ENCODE data around the gene DYNC1H1.

Gene DYNC1H1

GRCh38 chr14:101960225-101960624 is 4.1 kb upstream of the DYNC1H1 start:
- TF ChIP-seq EZH2phosphoT487 (IDR thresholded peaks at IDR 0.05; ENCODE audit: borderline replicate concordance, low read length) (no peak), CTCF (IDR thresholded peaks at IDR 0.05; ENCODE audit: low read depth, low read length, poor library complexity, severe bottlenecking) (peak; percentile 55)
- Histone ChIP-seq H3K9me3 (ENCODE audit: control insufficient read depth, insufficient read depth, low read length) (no peaks in the 10 kb centered on the region), H3K27me3 (ENCODE audit: control insufficient read depth, low read length) (no peaks in the 10 kb centered on the region), H3F3A (ENCODE audit: control insufficient read depth, insufficient read depth) (no peaks in the 10 kb centered on the region), H3K36me3 (ENCODE audit: control insufficient read depth, low read length) (peaks cover 5% of the 10 kb centered on the region), H3K79me2 (ENCODE audit: control insufficient read depth, low read length) (peaks cover 9% of the 10 kb centered on the region), H3K4me1 (ENCODE audit: control insufficient read depth, low read length) (peaks cover 11% of the 10 kb centered on the region), H3K4me2 (ENCODE audit: low read length) (no peak overlapping the region), H3K27ac (ENCODE audit: low read depth, low read length) (no peak overlapping the region), H4K20me1 (ENCODE audit: control insufficient read depth, insufficient read depth, low read depth, low read length) (no peaks in the 10 kb centered on the region), H3K9me2 (replicated peaks; ENCODE audit: control insufficient read depth, low read length) (no peaks in the 10 kb centered on the region), H3K4me3 (ENCODE audit: low read length) (no peak overlapping the region)

GRCh38 chr14:101961011-101961721 is 3.2 kb upstream of the DYNC1H1 start:
- Histone ChIP-seq H3K9me3 (ENCODE audit: control insufficient read depth, insufficient read depth, low read length) (no peaks in the 10 kb centered on the region), H3K27me3 (ENCODE audit: control insufficient read depth, low read length) (no peaks in the 10 kb centered on the region), H3K4me1 (ENCODE audit: control insufficient read depth, low read length) (peaks cover 16% of the 10 kb centered on the region), H3K27ac (ENCODE audit: low read depth, low read length) (no peak overlapping the region), H4K20me1 (ENCODE audit: control insufficient read depth, insufficient read depth, low read depth, low read length) (peaks cover 6% of the 10 kb centered on the region), H3K36me3 (ENCODE audit: control insufficient read depth, low read length) (peaks cover 12% of the 10 kb centered on the region), H3F3A (ENCODE audit: control insufficient read depth, insufficient read depth) (no peaks in the 10 kb centered on the region), H3K9me2 (replicated peaks; ENCODE audit: control insufficient read depth, low read length) (no peaks in the 10 kb centered on the region), H3K79me2 (ENCODE audit: control insufficient read depth, low read length) (peaks cover 18% of the 10 kb centered on the region), H3K4me2 (ENCODE audit: low read length) (no peak overlapping the region), H3K4me3 (ENCODE audit: low read length) (no peak overlapping the region)
- TF ChIP-seq EZH2phosphoT487 (IDR thresholded peaks at IDR 0.05; ENCODE audit: borderline replicate concordance, low read length) = no peak
- peak; percentile 77 for TF ChIP-seq CTCF (IDR thresholded peaks at IDR 0.05; ENCODE audit: low read depth, low read length, poor library complexity, severe bottlenecking)

GRCh38 chr14:101961746-101962502 is 2.4 kb upstream of the DYNC1H1 start:
- H3K36me3 ChIP-seq (ENCODE audit: control insufficient read depth, low read length) = peaks cover 12% of the 10 kb centered on the region

More at GRCh38 chr14:101961746-101962502, 2.4 kb upstream of the DYNC1H1 start:
- Histone ChIP-seq H3F3A (ENCODE audit: control insufficient read depth, insufficient read depth) (no peaks in the 10 kb centered on the region), H3K4me2 (ENCODE audit: low read length) (no peak overlapping the region), H3K4me1 (ENCODE audit: control insufficient read depth, low read length) (peaks cover 24% of the 10 kb centered on the region), H3K27ac (ENCODE audit: low read depth, low read length) (no peak overlapping the region), H3K4me3 (ENCODE audit: low read length) (no peak overlapping the region), H3K9me3 (ENCODE audit: control insufficient read depth, insufficient read depth, low read length) (no peaks in the 10 kb centered on the region), H3K79me2 (ENCODE audit: control insufficient read depth, low read length) (peaks cover 26% of the 10 kb centered on the region), H3K9me2 (replicated peaks; ENCODE audit: control insufficient read depth, low read length) (no peaks in the 10 kb centered on the region), H4K20me1 (ENCODE audit: control insufficient read depth, insufficient read depth, low read depth, low read length) (peaks cover 6% of the 10 kb centered on the region), H3K27me3 (ENCODE audit: control insufficient read depth, low read length) (no peaks in the 10 kb centered on the region)
- TF ChIP-seq EZH2phosphoT487 (IDR thresholded peaks at IDR 0.05; ENCODE audit: borderline replicate concordance, low read length) = no peak
- TF ChIP-seq CTCF (IDR thresholded peaks at IDR 0.05; ENCODE audit: low read depth, low read length, poor library complexity, severe bottlenecking) = no peak
